ENCODE results near the gene KCNMA1.

Gene KCNMA1

GRCh38 chr10:77633376-77633775 is 4.2 kb downstream of the KCNMA1 start:
- no peak for DNase-seq (ENCODE audit: low read depth)

GRCh38 chr10:77631241-77631640 is 6.4 kb downstream of the KCNMA1 start:
- DNase-seq (ENCODE audit: low read depth), result no peak

DNA sequence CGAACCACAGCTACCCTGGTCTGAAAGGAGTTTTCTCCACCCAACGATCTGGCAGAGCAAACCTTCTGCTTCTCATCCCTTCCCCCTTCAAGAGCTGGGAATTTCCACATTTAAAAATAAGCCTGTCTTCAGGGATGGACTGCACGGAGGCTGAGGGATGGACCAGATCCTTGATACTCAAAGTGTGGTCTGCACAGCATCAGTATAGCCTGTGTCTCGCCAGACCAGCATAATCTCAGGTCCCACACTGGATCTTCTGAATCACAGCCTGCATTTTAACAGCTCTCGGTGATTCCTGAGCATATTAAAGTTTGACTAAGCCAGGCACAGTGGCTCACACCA is 7.1 kb downstream of the KCNMA1 start:
- no peak for DNase-seq (ENCODE audit: low read depth)

- no peak for DNase-seq (ENCODE audit: low read depth)
Measured at GRCh38 chr10:77629775-77630506, 7.7 kb downstream of the KCNMA1 start.

- DNase-seq (ENCODE audit: low read depth), result no peak
Measured at GRCh38 chr10:77628906-77629730, 8.5 kb downstream of the KCNMA1 start.

DNA sequence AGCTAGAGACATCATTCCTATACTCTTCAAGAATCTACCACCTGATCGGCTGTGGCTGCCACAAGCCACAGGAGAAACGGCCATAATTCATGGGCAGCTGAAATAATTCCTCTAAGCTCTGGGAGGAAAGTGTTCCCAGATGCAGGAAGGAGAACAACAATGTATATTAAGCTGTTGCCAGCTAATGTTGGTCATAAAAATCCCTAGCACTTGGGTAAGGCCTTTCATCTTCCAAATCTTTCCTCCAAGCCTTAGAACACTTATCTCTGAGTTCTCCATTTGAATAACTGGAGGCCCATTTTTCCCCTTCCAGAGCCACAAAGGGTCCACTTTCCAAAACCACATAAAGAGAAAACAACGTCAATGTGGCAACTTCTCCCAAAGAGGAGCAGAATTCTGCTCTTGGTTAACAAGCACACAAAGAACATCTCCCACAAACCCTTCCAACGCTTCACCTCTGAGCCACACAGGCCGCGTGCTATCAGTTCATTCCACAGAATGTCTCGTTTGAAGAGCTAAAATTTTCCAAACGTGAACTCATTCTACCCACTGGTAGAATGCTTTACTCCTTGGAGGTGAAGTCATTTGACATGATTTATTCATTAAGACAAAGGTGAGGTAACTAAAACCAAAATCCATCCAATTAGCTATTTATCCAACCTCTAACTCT is 11.2 kb downstream of the KCNMA1 start:
- DNase-seq (ENCODE audit: low read depth), result no peak

DNA sequence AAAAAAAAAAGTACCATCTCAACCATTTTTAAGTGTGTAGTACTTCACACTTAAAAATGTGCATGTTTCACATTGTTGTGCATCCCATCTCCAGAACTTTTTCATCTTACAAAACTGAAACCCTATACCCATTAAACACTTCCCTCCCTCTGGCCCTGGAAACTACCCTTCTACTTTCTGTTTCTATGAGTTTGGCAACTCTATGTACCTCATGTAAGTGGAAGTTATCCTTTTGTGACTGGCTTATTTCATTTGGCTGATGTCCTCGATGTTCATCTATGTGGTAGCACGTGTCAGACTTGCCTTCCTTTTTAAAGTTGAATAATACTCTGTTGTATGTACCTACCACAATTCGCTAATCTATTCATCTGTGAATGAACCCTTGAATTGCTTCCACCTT is 12.2 kb downstream of the KCNMA1 start:
- DNase-seq (ENCODE audit: low read depth), result no peak

DNA sequence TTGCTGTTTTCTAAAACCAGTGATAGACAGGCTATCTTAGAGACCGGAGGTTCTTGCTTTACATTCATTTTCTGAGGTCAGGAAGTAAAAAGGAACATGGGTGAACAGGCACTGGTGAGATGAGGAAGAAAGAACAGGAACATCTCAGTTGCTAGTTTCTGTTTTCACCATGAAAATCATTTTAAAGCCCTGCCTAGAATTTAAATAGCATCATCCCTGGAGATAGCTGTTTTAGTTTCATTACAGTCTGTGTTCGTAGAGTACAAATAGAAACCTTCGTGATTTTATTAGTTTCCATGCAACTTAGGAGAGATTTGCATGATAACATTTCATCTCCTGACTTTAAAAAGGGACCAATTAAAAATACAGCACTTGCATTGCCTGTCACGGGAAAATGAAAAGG is 14.7 kb downstream of the KCNMA1 start:
- no peak for DNase-seq (ENCODE audit: low read depth)

DNA sequence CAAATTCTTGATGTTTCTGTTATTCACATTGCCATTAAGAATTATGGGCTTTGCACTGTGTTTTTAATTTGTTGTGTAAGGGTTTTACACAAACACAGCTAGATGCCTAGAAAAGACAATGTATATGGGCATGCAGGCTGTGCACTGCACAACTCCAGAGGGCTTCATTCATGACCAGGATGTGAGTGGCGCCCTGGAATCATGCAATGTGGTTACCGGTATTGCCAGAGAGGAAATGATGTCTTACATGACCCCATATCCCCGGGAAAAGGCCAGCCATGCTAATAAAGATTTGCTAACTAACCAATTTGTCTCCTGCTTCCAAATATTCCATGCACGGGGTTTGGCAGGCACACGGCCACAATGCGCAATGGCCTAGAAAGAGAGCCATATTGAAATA is 16.9 kb downstream of the KCNMA1 start:
- DNase-seq (ENCODE audit: low read depth), result no peak

- no peak for DNase-seq (ENCODE audit: low read depth)
Measured at GRCh38 chr10:77619964-77620703, 17.5 kb downstream of the KCNMA1 start.

DNA sequence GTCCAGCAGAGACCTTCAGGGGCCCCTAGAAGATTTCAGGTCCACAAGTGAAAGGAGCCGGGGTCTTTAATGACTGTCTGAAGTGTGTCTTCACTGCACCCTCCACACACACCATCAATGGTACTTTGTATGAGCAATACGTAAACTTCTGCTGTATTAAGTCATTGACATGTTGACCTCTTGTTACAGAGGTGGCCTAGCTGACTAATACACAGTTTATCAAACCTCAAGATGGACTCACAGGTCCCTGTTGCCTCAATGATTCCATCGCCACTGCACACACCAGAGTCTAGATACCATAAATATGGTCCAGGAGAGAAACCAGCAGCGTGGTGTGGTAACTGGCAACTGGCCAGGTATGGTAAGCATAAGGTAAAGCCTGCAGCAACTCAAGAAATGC is 19.5 kb downstream of the KCNMA1 start:
- DNase-seq (ENCODE audit: low read depth), result no peak

DNA sequence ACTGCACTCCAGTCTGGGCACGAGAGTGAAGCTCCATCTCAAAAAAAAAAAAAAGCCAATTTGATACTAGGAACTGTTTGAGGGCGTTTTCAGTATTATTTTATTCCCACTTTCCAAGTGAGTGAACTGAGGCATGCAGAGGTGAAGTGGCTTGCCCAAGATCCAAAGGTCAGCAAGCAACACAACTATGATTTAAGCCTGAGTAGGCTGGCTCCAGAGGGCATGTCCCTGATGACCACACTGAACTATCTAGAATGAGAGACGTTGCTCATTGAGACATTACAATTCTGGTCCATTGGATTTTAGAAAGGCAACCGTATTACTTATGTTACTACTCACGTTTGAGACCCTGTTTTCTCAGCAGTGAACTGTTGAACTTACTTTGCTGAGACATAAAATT is 20.8 kb downstream of the KCNMA1 start:
- no peak for DNase-seq (ENCODE audit: low read depth)

GRCh38 chr10:77614778-77615625 is 22.6 kb downstream of the KCNMA1 start:
- DNase-seq (ENCODE audit: low read depth), result no peak

DNA sequence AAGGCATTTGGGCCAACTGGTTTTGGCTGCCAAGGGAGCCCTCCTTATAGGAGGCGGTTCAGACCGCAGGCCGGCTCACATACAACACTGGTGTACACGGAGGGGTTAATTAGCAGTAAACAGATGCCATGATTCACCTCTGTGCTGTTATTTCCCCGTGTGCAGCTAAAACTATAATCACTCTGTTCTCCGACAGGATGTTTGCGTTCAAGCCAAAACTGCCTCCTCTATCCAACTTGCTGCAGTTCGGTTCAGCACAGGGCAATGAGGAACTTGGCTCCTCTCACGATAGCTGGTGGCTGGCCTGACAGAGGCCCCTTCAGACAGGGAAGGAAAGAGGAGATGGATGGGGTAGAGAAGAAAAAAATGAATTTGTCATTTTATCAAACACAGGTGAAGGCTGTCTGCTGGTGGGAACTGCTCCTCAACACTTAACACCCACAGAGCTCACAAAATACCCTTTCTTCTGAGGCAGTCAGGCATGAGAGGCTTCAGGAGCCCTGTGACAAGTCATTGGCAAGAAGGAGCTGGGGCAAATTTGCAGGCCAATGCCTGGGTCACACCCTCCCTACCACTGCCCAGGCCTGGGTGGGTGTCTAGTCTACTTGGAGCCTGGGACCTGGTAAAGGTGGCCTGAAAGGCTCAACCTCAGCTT is 24.0 kb downstream of the KCNMA1 start:
- no peak for DNase-seq (ENCODE audit: low read depth)

GRCh38 chr10:77611670-77612069 is 25.9 kb downstream of the KCNMA1 start:
- no peak for DNase-seq (ENCODE audit: low read depth)

DNA sequence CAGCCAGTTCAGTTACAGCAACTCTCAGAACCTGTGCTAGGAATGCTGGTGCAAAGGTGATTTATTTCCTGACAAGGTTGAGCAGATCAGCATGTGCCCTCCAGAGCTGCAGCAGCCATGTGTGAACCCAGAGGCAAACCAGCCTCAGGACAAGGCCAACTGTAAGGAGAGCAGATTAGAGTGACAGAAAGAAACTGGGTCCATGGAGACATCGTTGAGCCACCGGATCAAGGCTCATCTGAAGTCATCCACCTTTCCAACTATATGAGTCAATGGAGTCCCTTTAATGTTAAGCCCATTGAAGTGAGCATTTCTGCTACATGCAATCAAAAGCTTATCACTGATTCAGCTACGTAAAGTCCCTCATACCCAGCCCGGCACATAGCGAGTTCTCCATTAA is 26.4 kb downstream of the KCNMA1 start:
- DNase-seq (ENCODE audit: low read depth), result no peak

DNA sequence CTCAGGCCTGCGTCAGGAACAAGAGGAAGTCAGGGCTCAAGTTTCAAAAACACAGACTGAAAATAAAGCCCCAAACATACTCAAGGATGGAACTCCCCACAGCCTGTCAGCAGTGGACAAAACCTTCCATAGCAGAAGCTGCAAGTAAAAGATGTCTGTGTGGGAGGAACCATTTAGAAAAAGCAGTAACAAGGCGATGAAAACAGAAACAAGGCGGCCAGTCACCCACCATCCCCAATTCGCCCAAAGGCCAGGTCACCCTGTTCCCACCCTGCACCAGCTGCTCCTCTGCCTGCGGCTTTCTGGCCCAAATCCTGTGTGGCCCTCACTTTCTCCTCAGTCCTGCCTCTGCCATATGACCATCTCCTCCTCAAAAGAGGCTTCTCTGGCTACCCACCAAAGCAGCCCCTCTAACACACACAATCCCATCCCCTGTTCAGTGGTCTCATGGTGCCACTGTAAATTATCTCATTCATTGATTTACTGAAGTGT is 27.8 kb downstream of the KCNMA1 start:
- DNase-seq (ENCODE audit: low read depth), result no peak

GRCh38 chr10:77608281-77608680 is 29.3 kb downstream of the KCNMA1 start:
- no peak for DNase-seq (ENCODE audit: low read depth)

DNA sequence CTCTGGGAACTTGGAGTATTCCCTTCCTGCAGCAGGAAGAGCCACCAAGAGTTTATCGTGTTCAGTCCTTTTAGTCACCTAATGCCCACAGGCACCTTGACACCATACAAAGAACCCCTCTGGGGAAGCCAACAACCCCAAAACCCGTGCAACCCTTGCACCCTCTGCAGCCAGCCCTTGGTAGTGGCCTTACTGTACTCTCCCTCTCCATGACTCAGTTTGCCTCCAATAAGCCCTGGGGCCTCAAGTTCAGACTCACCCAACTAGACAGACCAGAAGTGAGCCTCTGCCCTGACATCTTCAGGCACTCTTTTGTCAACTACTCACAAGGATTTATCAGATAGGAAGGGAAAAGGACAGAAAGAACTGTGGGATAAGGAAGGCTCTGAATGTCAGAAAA is 30.9 kb downstream of the KCNMA1 start:
- DNase-seq (ENCODE audit: low read depth), result no peak

DNA sequence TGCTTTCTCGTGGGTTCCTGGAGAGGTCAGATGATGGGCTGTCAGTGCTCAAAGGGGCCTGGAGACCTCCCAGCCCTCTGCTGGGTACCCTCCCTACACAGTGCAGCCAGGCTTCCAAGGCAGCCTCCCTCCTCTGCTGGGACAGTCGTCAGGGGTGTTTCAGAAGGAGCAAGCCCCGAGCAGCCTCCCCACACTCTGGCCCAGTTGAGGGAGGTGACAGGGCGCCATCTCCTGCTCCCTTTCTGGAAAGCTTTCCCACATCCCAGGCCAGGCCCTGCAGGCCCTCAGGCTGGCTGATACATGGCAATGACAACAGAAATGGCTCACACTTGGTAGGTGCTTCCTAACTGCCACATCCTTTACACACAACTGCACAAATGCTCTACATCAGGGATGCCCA is 32.1 kb downstream of the KCNMA1 start:
- DNase-seq (ENCODE audit: low read depth), result no peak

DNA sequence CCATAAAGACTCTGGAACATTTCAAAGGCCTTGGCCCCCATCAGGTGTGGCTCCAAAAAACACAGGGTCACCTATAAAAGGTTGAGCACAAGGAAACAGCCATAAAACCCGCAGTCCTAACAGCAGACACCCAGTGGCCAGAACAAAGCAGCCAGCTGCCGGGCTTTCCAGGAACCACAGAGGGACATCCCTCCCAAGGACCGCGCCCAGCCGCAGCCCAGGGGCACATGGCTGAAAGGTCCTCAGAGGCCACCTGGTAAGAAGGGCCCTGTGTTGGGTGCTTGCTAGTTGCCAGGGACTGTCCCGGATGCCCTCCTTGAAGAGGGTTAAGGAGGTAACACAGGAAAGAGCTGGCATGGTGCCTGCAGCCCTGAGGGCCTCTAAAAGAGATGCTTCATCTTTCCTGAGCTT is 32.7 kb downstream of the KCNMA1 start:
- no peak for DNase-seq (ENCODE audit: low read depth)

Data from CMK (cell line).